PFSK-1 (cell line): ENCODE results near the gene KRR1.

Source experiments
- POLR2AphosphoS5 ChIP-seq: IDR thresholded peaks from 2 replicates; pipeline ENCODE4 v1.6.1; 2012; ENCODE audit warnings: low read depth, mild to moderate bottlenecking, control low read depth, low read length, moderate library complexity
- TAF1 ChIP-seq: IDR thresholded peaks from 2 replicates; pipeline ENCODE4 v1.6.1; 2012; ENCODE audit warnings: low read length, control low read depth, borderline replicate concordance; ENCODE audit not compliant: insufficient read depth
- TF ChIP-seq, protein P1 (sequence below), 2 experiments: IDR thresholded peaks; 2 replicates each; pipeline versions ENCODE4 v1.6.1 to v1.8.0; 2011 to 2012; ENCODE audit warnings: low read depth in 2 of 2, low read length in 2 of 2, control low read depth in 1 of 2, inconsistent platforms in 1 of 2, mild to moderate bottlenecking in 1 of 2, moderate library complexity in 1 of 2; ENCODE audit not compliant: insufficient read depth in 1 of 2

DNA sequence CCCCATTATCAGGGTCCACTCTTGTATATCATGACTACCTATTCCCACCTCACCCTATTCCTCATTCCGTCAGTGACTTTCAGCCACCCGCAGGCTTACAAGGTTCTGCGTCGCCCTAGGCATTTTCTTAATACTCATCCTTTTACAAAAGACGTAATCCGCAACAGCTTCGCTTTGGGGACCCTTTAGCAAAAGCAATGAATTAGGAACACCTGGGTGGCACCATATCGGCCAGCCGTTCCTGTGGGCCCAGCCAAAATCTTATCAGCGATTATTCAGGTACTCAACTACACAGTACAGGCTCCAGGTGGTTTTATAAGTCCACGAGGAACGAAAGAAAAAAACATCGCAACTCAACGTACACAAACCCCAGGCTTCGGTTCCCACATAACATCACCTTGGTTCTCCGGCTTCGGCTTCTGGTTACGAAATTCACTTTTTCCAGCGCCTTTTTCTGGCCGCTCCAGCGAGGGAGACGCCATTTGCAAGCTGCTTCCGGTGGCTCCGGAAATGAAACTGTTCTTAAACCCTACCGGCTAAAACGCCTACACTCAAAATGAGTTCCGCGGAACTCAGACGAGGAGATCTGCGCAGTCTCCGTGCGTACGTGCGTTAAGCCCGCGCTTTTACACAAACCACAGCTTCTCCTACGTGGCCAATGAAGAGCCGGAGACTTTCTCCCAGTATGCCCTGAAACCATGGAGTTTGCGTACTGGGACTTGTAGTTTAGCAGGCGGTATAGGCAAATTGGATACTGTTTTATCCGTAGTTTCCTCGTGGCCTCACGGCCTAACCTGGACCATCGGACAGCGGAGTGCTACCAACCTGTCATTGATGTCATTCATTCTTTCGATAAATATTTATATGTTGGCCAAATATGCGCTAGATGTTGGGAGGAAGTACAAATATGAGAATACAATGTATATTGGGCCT is at the start of gene KRR1:
- peak; percentile 100 for TF ChIP-seq TAF1
- TF ChIP-seq, protein P1, sequence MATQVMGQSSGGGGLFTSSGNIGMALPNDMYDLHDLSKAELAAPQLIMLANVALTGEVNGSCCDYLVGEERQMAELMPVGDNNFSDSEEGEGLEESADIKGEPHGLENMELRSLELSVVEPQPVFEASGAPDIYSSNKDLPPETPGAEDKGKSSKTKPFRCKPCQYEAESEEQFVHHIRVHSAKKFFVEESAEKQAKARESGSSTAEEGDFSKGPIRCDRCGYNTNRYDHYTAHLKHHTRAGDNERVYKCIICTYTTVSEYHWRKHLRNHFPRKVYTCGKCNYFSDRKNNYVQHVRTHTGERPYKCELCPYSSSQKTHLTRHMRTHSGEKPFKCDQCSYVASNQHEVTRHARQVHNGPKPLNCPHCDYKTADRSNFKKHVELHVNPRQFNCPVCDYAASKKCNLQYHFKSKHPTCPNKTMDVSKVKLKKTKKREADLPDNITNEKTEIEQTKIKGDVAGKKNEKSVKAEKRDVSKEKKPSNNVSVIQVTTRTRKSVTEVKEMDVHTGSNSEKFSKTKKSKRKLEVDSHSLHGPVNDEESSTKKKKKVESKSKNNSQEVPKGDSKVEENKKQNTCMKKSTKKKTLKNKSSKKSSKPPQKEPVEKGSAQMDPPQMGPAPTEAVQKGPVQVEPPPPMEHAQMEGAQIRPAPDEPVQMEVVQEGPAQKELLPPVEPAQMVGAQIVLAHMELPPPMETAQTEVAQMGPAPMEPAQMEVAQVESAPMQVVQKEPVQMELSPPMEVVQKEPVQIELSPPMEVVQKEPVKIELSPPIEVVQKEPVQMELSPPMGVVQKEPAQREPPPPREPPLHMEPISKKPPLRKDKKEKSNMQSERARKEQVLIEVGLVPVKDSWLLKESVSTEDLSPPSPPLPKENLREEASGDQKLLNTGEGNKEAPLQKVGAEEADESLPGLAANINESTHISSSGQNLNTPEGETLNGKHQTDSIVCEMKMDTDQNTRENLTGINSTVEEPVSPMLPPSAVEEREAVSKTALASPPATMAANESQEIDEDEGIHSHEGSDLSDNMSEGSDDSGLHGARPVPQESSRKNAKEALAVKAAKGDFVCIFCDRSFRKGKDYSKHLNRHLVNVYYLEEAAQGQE (IDR thresholded peaks at IDR 0.05; ENCODE audit: insufficient read depth in 1 of 2, low read depth in 2 of 2, low read length in 2 of 2) = peak in 1 of 2 experiments; percentile 74; a peak in 2 of 4 replicates
- TF ChIP-seq POLR2AphosphoS5 = peak; percentile 91
